T-helper 2 cell treated with Interferon-gamma antibody and Interleukin-4, amounts not matched to agents 100 ng/mL and 5 ng/mL, for 36 hours (primary cell): ENCODE data around the gene ZBTB7C. TPM values are rescaled to one million over a fixed set of nuclear protein-coding genes. Genes with fewer than 3 reads are reported as not detected.

ENCODE experiments used
- intact Hi-C: fragments of 100-400 bp; cut with micrococcal nuclease; formaldehyde crosslinking; loops from one replicate; pipeline ENCODE4 v1.15.1; 2023
- total RNA-seq: library from RNA; stranded (reverse); gene quantifications from 2 replicates; pipeline ENCODE4 v1.2.3, GENCODE V29; 2022

Gene ZBTB7C
- total RNA-seq, 1 donor from 2014 or later = 0.11 TPM

DNA sequence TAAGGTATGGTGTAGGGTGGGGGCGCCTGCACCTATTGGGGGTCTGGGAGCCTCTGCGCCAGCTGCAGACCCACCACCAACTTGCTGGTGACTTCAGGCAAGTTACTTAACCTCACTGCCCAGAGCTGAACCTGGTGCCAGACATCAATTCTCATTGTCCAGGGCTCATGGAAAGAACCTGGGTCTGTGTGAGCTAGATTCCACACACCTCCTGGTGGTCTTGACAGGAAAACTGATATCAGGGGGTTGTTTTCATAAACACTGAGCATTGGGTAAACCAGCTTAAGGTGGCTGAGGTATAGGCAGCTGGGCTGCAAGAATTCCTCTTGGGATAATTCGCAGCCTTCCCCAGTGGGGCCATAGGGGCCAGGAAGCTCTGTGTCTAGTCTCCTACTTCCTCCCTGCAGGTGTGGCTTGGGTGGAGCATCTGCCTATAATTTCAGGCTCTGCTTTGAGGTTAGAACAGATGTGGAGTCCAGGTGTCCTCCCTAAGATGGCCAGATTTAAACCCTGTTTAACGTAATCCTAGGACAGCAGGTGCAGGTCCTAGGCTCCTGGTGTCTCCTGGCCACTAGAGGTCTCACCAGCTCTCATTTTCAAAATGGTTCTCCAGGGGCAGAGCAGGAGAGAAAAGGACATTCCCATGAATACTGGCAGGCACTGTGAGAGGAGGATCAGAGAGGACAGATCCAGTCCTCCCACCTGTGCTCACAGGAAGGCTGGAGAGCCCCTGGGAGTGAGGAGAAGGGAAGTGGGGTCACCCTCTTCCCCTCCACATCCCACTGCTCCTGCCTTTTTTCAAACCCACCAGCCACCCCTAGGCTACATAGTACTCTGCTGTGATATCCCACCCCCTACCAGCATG lies 378.3 kb downstream of the ZBTB7C start:
- intact Hi-C loops = loop anchor here (2.0 kb wide), 1 partner anchor 416 kb away; no protein-coding TSS in a partner anchor

DNA sequence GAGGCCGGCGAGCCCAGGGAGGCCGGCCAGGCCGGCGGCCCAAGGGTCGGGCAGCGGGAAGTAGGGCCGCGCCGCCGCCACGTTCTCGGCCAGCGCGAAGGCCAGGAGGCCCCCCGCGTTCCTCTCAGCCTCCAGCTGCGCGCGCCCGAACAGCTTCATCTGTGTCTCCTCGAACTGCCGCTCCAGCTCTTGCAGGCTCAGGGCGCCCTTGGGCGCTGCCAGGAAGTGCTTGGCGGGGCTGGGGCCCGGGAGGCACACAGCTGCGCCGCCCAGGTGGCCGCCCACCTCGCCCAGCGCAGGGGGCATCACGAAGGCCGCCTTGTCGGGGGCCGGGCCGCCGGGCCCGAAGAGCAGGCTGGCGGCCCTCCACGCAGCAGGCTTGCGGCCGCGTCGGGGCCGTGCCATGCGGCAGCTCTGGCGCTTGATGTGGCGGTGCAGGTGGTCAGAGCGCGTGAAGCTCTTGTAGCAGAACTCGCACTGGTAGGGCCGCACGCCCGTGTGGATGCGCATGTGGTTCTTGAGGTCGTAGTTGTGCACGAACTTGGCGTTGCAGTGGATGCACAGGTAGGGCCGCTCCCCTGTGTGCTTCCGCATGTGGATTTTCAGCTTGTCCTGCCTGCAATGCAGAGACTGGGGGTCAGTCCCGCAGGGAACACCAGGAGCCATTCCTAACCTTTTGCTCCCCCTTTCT lies 379.7 kb downstream of the ZBTB7C start:
- intact Hi-C loops = no loop called here

DNA sequence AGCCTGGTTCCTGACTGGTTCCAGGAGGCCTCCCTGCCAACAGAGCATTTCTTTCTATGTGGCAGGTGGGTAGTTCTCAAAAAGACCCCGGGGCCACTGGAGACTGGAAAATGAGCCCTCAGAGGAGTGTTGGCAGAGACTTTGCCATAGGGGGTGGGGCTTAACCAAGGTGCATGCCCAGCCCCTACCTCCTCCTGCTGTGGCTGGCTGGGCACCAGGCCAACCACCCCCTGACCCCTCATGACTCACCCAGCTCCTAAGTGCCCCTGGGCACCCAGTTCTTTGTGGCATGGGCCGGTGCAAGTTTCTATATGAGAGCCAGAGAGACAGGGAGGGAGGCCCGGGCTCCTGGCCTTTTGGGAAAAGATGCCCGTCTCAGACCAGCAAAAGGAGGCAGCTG lies 380.5 kb downstream of the ZBTB7C start:
- intact Hi-C loops = no loop called here

DNA sequence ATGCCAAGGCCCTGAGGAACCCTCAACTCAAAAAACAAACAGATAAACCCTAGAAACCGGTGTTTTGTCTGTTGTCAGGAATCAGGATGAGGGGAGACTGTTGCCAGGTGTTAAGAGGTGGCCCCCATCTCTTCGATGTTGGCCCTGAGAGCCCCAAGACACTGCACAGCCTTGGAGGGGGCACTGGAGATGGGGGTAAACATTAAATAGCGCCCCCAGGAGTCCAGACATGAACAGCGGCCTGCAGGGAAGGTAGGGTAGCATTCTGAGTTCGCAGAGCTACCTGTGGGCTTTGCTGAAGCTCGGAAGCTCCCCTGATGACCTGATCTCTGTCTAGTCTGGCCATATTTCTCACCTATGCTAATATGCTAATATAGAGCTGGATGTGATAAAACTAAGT lies 381.1 kb downstream of the ZBTB7C start:
- intact Hi-C loops = no loop called here

DNA sequence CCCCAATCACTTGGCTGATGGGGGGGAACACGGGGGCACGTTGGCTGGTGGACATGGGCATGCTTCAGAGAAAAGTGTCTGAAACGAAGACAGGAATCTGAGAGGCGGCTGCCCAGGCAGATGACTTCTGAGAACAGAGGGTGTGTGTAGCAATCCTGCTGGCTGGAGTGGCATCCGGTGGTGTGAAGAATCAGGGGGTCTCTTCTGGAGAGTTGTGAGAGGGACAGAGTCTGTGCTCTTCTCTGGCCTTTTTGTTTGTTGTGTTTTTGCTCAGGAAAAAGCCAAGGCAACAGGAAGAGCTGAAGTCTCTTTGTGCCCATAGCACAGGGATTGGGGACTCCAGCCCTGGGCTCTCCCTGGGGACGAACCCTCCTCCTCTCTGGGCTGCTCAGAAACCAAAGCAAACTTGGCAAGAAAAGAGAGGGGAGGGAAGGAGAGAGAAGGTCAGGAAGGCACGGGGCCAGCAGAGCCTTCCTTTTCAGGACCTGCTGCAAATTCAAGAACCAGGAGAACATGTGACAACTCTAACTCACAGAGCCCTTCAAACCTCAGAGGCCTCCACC lies 381.7 kb downstream of the ZBTB7C start:
- intact Hi-C loops = no loop called here

DNA sequence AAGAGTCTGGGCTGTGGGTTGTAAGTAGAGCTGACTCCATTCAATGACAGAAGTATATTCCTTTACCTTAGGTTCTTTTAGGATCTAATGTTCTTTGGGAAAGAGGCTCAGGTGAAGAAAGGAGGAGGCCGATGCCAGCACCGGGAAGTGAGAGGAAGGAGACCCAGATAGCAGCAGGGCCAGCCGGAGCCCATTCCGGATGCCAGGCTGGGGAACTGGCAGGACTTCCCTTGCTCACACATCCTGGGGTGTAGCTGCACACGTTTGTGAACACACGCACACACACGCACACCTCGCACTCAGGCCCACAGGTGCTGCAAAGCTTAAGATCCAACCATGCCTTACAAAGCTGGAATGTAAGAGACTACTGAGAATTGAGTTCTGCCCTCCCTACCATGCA lies 383.0 kb downstream of the ZBTB7C start:
- intact Hi-C loops = no loop called here

DNA sequence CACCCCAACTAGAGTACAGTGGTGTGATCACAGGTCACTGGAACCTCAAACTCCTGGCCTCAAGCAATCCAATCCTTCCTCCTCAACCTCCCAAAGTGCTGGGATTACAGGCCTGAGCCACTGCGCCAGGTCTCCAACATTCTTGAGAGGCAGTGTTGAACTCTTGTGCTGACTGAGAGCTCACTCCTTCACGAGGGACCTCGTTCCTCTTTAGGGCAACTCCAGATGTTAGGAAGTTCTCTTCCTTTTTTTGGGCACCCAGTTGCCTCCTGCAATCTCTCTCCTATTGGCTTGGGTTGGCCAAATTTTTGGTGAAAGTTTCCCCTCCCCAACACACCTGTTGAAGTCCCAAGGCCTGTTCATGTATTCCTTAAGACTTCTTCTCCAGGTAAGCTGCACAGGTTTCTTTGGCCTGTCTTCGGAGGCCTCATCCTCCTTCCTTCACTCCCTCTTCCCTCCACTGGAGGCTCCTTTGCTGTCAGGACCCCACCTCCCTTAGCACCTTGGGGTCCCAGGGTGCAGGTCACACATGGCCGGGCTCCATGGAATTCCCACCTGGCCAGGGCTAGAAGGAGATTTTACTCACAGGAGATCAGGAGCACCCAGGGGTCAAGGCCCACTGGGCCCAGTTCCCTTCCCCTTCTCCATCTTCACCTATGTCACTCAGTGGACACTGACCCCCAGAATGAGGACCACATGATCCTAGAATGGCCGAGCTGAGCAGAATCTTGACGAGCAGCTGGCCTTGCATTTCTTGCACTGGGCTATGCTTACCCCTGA lies 384.1 kb downstream of the ZBTB7C start:
- intact Hi-C loops = loop anchor here (5.0 kb wide), 2 partner anchors 93 to 138 kb away; partner anchors contain the start of gene SMAD2

DNA sequence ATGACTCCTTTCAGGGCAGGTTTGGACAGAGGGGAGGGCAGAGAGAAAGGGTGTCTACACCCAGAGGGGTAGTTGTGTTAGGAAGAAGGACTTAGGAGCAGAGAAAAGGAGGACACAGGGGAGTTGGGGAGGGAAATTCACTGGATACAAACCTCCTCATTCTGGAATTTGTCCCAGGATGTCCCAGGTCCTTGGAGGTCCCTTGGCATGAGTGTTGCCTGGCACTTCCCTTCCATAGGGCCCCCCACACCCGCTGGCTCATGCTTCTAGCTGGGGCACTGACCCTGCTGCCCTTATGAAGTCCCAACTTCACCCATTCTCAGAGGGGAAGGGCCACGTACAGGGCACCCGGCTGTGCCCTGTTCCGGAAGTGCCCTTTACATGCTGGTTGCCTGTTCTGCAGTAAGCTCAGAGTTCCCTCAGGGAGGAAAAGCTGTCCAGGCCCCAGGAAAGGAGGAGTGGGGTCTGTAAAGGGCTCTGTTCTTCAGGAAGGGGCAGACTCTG lies 385.1 kb downstream of the ZBTB7C start:
- intact Hi-C loops = loop anchor here (5.0 kb wide), 2 partner anchors 92 to 137 kb away; partner anchors contain the start of gene SMAD2

DNA sequence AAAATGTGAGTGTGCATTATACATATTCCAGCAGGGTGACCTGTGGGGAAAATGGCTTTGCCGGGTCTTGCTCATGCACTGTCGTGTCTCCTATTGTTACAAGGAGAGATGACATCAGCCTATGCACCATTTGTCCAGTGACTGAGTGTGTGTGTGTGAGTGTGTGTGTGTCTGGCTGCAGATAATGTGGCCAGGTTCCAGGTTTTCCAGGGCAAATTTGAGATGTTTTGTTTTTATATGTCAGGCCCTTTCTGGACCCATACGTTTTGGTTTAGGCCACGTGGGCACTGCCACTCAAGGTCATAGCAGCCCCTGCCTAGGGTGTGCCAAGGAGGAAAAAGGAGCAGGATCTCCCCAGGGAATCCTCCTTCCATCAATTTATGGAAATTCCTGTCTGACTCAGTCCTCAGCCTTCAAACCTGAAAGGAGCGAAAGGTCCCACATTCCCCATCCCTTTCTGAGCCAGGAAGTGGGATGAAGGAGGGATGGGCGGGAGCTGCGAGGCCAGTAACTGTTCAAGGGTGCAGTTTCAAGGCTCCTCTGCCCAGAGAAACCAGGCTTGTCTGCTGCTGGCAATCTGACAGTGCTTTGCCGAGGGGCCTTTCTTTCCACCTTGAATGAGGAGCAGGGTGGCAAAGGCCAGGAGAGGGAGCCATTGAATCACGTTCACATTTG lies 385.7 kb downstream of the ZBTB7C start:
- intact Hi-C loops = loop anchor here (5.0 kb wide), 2 partner anchors 91 to 136 kb away; partner anchors contain the start of gene SMAD2

DNA sequence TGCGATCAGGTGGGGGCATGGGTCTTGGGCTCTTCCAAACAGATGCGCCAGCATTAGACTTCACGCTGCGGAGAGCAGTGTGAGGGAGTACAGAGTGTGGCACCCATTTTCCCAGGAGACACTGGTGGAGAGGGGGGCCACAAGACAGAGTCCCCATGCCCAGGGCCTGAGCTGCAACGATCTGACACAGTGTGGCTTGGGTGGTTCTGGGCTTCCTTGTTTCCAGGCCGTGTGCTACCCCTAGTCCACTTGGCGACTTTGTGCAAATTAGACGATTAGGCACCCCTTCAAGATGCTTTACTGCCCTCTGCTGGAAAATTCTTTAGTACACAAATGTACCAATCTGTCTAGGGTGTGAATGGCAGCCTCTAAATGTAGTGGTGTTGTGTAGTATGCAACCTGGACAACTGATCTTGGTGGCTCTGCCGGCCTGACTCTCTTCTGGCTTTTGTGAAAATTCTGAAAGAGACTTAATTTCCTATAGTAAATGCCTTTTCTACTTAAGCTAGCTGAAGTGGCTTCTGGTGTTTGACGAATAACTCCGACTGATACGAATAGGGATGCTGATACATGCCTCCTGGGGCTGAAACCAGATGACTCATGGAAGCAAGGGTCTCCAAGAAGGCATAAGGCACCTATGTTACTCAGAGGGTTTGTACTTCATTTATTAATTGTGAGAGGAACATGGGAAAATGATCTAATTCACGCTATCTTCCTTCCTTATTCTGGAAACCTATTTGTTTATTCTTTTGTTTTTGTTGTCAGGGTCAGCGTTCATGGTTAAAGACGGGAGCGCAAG lies 386.5 kb downstream of the ZBTB7C start:
- intact Hi-C loops = loop anchor here (1.0 to 5.0 kb wide), 3 partner anchors 90 to 250 kb away; partner anchors contain the start of gene SMAD2

DNA sequence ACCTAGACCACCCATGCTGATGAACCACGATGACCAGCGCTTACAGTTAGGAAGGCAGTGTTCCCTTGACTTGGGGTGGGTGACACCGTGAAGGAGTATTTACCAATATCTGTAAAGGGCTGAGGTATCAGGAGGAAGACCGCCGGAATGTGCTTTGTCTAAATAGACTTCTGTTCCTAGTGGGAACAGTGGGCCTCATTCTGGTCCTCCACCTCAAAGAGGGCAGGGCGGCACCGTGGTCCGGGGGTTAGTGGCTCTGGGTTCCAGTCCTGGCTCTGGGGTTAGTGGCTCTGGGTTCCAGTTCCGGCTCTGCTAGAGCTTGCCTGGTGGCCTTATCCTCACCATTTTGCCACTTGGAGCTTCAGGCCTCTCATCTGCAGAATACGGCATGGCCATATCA lies 387.2 kb downstream of the ZBTB7C start:
- intact Hi-C loops = loop anchor here (1.0 to 5.0 kb wide), 3 partner anchors 90 to 250 kb away; partner anchors contain the start of gene SMAD2

DNA sequence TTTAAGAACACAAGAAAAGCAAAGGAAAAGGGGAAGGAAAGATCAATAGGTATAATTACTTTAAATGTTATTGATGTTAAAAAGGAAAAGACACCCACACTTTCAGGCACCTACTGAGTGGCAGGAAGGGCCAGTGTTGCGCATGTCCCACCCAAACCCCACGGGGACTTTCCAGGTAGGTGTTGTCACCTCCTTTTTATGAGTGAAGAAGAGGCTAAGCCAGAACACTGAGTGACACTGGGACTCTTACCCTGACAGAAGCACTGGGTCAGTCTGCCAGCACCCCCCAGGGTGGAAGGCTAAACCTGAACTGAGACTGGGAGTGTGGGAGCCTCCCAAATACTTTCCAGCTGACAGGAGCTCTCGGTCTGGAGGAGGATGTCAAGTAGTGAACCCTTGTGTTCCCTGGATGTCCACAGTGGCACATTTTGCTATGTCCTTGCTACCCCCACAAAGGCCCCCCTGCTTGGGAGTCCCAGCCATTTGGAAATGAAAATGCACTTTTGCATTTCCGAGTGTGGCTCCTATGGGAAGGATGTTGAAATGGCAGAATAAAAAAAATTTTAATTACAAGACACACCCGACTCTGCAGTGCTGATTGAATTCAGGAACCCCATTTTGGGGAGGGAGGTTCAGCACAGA lies 387.8 kb downstream of the ZBTB7C start:
- intact Hi-C loops = loop anchor here (5.0 kb wide), 2 partner anchors 89 to 134 kb away; partner anchors contain the start of gene SMAD2

DNA sequence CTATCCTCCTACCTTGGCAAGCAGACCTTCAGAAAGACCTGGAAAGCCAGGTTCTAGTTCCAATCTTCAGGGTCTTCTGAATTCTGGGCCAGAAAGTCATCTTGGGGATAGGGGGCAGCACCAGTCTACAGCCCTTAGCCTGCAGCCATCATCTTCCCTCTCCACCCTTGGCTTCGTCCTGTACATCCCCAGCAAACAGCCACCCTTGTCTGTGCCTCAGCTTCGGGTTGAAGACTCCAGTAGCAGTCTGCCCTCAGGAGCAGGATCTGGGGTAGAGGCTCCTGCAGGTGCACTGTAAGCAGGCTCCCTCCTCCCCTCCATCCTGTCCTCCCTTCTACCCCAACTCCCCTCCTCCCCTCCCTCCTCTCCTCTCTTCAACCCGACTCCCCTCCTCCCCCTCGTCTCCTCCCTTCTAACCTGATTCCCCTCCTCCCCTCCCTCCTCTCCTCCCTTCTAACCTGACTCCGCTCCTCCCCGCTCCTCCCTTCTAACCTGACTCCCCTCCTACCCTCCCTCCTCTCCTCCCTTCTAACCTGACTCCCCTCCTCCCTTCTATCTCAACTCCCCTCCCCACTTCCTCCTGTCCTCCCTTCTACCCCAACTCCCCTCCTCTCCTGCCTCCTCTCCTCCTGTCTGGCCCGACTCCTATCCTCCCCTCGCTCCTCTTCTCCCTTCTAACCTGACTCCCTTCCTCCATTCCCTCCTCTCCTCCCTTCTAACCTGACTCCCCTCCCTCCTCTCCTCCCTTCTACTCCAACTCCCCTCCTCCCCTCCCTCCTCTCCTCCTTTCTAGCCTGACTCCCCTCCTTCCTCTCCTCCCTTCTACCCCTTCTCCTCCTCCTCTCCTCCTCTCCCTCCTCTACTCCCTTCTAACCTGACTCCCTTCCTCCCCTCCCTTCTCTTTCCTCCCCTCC lies 388.6 kb downstream of the ZBTB7C start:
- intact Hi-C loops = loop anchor here (5.0 kb wide), 2 partner anchors 88 to 133 kb away; partner anchors contain the start of gene SMAD2

DNA sequence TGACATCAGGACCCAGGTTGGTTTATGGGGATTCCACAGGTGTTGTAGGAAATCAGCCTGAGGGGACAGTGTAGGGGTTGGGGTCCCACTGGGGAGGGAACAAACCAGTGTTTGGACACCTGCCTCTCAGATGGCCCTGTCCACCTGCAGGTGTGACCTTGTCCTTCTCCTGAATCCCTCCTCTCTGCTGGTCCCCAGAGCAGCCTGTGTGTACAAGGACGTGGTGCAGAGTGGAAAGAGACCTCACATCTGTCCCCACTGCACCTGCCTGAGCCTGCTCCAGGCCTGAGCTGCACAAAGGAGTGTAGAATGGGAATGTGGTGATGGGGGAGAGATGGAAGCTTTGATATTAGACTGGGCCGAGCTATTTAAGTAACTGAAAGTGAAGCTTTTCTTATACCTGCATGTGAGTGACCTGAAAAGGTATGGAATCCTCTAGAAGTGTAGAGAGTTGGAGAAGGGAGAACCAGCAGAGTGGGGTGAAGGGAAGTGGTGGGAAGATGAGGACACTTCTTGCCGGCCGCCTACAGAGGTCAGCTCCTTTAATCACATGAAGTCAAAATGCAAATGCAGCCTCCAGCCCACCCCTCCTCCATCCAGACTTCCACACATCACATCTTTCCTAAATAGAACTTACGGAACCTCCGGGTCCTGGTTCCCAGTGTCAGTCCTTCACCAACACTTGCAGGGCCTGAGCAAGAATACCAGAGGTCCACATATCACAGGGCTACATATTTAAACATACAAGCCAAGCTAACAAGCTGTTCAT lies 389.4 kb downstream of the ZBTB7C start:
- intact Hi-C loops = loop anchor here (5.0 kb wide), 2 partner anchors 87 to 132 kb away; partner anchors contain the start of gene SMAD2

DNA sequence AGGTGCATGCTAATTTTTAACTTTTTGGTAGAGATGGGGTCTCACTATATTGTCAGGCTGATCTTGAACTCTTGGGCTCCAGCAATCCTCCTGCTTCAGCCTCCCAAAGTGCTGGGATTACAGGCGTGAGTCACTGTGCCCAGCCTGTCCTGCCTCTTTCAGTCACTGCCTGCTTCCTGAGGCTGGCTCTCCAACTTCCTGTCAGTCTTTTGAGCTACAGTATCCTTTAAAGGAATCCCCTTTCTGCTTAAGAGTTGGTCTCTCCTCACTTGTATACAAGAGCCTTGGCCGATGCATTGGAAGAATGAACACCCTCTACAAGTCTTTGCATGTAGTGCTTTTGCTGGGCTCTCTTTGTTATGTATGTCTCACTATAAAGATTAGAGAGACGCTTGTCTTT lies 390.3 kb downstream of the ZBTB7C start:
- intact Hi-C loops = no loop called here

DNA sequence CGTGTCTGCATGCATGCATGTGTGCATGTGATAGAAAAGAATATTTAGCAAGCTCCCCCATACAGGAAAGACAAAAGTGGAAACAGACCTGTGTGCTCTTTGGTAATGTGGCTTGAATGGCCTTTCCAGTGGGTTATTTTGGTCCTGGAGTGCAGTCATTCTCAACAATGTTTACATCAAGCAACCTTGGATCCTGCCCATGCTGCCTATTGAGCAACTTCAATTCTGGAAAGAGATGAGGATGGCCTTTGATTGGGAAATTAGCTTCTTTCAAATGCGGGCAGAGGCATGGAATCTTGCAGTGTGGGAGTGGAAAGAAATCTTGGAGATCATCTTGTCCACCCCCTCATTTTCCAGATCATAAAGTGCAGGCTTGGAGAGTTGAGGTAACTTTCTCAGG lies 391.5 kb downstream of the ZBTB7C start:
- intact Hi-C loops = no loop called here

DNA sequence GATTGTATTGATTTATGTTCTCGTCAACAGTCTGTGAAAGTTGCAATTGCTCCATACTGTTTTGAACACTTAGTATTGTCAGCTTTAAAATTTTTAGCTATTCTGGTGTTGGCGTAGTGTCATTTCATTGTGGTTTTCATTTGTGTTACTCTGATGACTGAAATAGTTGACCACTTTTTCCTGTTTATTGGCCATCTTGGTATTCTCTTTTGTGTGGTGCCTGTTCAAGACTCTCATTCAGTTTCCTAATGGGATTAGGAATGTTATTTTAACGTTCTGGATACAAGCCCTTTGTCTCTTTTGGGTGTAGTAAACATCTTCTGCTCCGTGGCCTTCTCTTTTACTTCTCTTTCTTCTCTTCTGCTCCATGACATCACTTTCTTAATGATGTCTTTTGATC lies 396.0 kb downstream of the ZBTB7C start:
- intact Hi-C loops = no loop called here
